Measurements from ENCODE around the gene FOXI2.

FOXI2 gene

GRCh38 chr10:127736915-127737562 is at the start of gene FOXI2:
FOXI2 (plus strand) TSS chr10:127737185; CDS start chr10:127737274, 89 bp downstream.
- DNase-seq = no peak

DNA sequence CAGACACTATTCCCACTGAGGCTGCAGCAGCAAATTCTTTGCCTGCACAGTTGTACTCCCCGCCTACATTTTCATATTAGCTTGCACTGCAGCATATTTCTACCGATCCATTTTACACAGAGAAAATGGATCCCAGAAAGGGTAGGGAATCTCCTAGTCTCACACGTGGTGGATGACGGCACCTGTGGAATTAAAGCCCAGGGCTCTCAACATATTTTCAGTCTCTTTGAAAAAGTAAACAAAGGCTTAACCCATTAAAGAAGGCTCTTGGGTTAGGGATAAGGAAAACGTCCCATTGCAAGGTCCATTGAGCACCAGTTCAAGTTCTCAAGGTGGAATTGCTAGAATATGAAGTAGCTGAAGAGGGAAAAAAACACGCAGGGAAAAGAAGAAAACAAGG is 49.4 kb upstream of the FOXI2 start:
- DNase-seq = no peak

- no peak for DNase-seq
These were observed 46.7 kb upstream of the FOXI2 start for GRCh38 chr10:127690176-127690835.

GRCh38 chr10:127694580-127695193 is 42.3 kb upstream of the FOXI2 start:
- peak; percentile 49 to 62 for DNase-seq

DNA sequence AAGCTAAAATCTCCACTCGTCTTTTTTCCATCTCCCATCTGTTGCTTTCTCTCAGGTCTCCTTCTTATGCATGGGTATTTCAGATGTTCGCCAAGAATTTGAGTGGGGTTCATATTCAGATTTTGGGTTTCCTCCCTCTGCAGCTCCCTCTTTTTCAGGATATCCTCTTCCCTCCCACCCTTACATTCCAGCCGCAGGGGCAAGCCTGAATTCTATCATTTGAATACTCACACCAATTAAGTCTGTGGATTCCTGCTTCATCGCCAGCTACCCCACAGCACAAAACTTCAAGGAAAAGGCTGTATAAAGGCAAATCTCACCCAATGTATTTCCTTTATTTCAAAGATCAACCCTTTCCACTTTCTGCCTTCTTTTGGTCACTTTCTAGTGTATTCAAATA is 41.6 kb upstream of the FOXI2 start:
- no peak for DNase-seq

- no peak for DNase-seq
These were observed 38.1 kb upstream of the FOXI2 start for GRCh38 chr10:127698886-127699285.

DNA sequence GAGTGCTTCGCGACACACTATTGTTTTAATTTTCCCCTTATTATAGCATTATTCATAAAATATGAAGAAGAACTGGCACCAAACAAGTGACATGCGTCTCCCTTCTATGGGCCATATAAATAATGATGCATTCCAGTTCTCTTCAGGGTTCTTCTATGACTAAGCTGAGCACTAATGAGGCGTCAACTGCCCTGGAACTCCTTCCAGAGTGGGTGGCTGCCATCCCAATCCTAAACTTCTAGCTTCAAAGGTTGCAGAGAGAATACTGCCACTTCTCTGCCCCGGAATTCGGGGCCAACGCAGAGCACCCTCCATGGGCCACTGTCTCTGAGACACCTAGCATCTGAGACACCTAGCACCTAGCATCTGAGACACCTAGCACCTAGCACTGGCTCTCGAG is 37.7 kb upstream of the FOXI2 start:
- DNase-seq = no peak

DNA sequence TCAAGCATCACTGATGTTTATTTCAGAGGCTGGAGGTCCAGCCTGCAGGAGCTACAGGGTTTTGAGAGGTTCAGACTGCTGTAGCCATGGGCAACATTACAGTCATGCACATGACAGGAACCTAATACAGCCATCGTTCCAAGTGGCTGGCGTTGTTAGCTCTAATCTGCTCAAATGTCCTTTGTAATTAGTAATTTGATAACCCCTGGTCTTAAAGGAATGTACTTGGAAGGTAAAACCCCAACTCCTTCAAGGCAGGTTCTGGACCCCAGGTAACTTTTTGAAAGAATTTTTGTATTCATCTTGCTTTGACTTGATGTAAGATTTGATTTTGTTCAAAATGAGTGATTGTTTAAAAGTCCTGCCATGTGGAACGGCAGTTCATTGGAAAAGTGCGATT is 34.7 kb upstream of the FOXI2 start:
- DNase-seq = no peak

DNA sequence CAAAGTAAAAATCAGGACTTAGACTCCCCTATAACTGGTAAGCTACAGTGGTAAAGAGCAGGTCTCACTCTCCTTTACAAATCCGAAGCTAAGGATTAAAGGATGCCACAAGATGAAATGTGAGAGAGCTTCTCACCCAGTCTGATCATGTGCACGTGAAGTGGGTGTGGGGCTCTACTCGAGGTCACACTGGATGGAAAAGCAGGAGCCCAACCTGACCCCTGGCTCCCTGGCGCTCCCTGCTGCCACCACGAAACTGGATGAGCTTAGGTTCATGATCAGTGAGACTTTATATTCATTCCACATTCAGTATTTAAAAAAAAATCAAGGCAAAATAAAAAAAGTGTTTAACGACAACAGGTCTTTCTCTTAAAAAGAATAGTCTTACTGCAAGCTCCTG is 21.7 kb upstream of the FOXI2 start:
- DNase-seq = no peak

GRCh38 chr10:127715782-127716378 is 21.1 kb upstream of the FOXI2 start:
- no peak for DNase-seq

DNA sequence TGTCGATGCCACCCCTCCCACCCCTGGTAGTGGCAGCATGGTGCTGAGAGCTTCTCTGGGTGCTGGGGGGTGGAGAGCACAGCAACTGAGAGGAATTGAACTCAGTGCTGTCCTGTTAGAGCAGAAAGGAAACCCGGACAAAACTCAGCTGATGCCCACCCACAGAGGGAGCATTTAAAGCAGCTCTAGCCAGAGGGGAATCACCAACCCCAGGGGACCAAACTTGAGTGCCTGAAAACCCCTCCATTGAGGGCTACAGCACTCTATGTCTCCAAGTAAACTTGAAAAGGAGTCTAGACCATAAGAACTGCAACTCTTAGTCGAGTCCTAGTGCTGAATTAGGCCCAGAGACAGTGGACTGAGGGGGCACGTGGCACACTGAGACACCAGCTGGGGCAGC is 16.8 kb upstream of the FOXI2 start:
- DNase-seq = no peak

GRCh38 chr10:127720903-127721302 is 16.1 kb upstream of the FOXI2 start:
- no peak for DNase-seq

DNA sequence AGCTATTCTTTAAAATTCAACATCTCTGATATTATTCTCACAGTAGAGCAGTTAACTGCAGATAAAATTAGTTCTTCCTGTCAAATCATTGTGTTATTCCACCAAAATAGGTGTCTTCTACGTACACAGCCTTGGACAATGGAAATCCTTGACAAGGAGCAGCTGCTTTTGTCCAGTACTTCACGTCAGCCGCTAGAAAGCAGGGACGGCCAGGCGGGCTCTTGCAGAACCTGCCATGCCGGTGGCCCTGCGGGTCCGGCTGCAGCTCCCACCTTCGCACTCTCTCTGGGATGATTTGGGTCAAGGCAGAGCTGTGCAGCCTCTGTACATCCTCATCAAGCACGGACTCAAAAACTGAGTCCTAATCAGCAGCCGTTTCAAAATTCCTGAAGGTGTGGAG is 2.2 kb upstream of the FOXI2 start:
- no peak for DNase-seq

GRCh38 chr10:127735156-127735555 is 1.8 kb upstream of the FOXI2 start:
- no peak for DNase-seq

DNA sequence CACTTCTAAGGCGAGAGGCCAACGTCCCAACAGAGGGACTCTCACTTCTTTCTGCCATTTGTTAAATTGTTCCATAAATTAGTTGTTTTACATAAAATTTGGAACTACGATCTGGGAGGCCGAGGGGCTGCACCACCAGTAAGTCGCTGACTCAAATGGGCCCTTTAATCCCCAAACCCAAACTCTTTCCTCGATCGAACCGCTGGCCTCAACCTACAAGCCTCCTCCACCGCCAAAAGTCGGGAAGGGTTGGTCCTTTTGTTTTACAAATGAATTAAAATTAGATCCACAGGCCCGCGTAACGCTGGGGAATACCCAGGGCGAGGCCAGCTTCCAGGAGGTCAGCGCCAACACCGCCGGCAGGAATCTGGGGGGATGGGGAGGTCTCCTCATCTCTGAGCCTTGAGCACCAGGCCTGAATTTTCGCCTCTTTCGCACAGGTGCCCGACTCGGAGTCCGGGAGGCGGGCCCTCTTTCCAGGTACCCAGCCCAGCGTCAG is 1.2 kb upstream of the FOXI2 start:
- DNase-seq = no peak

GRCh38 chr10:127736222-127736914 is 617 bp upstream of the FOXI2 start:
- DNase-seq = no peak

DNA sequence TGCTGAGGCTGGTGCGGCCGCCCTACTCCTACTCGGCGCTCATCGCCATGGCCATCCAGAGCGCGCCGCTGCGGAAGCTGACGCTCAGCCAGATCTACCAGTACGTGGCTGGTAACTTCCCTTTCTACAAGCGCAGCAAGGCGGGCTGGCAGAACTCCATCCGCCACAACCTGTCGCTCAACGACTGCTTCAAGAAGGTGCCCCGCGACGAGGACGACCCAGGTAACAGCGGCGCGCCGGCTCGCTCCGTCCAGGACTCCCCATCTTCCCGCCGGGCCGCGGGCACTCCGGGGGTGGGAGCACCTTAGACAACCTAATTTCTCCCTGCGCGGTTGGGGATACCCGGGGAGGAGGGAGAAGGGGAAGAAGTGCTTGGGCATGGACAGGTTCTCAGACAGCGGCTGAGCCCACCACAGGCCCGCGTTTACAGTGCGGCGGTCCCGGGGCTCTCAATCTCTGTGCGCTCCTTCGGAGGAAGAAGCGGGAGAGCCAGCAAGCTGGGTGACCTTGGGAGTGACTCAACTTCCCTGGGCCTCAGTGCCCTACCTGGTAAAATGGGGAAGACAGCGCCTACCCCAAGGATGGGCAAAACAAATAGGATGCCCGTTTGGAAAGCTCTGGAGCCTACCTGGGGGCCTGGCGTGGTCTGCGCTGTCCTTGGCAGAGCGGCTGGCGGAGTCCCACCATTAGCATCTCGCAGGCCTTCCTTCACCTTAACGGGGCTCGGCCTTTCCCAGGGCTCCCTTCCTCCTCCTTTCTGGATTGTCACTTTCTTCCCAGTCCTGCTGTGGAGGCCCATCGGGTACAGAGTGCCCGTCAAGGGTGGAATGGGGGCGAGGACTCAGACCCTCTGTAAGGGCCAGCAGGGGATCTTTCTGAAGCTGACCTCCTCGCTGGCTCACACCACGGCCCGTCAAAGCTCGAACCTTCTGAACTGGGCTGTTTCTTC is 852 bp downstream of the FOXI2 start:
- DNase-seq = no peak

- DNase-seq = no peak
These were observed 1.8 kb downstream of the FOXI2 start for GRCh38 chr10:127738512-127739424.

GRCh38 chr10:127739908-127740307 is 2.9 kb downstream of the FOXI2 start:
- no peak for DNase-seq

- no peak for DNase-seq
These were observed 3.6 kb downstream of the FOXI2 start for GRCh38 chr10:127740596-127740995.

GRCh38 chr10:127743205-127743604 is 6.2 kb downstream of the FOXI2 start:
- no peak for DNase-seq
